HG03558 (cell line): Measurements from ENCODE around the gene NEB.
"Not testable (repeated sequence)": the region's sequence is repeated elsewhere in the genome, so short reads cannot be mapped to it uniquely, and the experiment has no call there.

Experiments
- ATAC-seq: cut with Tn5 transposase; IDR thresholded peaks from one replicate; pipeline ENCODE4 v1.9.1; 2021; ENCODE audit warnings: moderate number of reproducible peaks; ENCODE audit not compliant: unreplicated experiment; ENCODE audit errors: extremely low read depth

The NEB gene

DNA sequence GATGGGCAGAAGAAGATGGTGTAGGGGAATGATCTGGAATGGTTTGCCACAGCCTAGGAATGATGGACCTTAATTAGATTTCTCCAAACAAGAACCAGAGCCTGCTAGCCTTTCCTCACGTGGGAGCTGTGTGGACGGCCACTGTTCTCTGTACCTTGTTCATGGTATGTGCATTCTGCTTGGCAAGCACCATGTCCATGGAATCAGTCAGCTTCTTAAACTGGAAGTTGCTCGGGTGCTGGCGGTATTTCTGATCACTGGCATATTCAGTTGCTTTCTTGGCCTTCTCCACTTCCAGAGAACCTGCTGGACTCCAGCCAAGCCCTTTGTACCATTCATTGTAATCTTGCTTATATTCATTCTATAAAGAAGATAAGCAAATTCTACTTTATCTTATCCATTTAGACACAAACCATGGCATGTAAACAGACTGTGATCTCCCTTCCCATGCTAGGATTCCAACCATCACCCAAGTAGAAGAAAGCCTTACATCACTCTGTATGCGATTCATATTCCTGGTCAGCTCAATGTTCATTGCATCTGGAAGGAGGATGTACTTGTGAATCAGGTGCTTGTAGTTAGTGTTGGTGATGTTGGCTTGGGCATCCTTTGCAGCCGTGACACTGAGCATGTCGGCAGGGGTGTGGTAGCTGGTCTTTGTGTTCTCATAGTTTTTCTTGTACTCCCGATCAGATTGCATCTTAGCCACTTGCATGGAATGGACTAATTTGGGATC, 78.4 kb downstream of the NEB start:
- ATAC-seq: no peak

DNA sequence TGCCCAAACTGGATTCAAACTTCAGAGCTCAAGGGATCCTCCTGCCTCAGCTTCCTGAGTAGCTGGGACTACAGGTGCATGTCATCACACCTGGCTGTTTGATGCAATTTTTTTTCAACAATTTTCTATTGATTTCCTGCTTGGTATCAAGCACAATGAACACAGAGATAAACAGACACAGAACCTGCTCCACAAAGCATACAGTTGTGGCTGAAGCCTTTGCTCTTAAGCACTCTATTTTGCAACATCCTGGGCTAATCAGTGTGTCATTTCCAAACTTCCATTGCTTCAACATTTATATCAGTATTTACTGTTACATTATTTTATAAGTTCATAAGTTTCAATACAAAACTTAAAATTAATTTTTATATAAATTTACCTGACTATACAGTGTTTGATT, 79.4 kb downstream of the NEB start:
- no peak for ATAC-seq

DNA sequence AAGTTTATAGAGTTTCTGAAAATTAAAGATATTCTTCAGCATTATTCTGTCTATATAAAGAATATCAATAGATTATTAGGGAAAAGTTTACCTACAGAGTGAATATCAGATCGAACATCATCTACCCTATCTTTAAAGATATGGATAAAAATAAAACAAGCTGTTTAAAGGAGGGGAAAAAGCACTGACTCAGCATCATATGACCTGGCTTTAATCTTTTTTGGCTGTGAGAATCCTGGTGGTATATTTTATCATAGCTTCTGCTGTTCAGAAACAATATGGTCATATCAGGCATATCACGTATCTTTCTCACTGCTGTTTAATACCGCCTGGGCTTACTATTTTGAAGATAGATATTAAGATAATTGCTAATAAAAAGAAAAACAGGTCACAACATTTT, 80.2 kb downstream of the NEB start:
- no peak for ATAC-seq

DNA sequence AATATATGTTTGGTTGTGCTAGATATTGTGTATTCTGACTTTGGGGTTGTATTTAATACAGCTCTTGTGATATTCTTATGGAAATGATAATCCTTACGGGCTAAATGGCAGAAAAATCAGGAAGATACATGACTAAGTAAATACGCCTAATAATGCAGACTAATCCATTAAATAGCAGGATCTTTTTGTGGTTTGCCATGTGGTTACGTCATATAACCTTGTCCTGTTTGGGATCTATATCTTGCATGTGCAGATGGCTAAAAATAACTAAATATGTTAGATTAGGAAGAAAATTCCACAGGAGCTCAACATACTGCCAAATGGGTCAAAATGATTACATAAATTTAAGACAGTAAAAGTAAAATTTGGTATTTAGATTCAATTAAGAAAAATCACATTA, 83.0 kb downstream of the NEB start:
- ATAC-seq: no peak

DNA sequence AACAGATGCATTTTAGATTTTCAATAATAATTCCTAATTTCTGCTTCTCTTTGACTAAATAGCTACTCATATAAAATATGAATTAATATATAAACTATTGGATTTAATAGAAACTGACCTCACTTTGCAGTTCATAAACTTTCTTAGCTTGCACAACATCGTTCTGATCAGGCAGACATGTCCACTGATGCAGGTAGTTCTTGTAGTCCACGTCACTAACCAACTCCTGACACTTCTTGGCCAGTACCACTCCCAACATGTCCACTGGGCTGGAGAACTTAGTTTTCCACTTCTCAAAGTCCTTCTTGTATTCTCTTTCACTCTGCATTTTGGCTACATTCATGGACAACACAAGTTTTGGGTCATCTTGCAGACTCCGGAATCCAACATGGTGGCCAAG, 83.8 kb downstream of the NEB start:
- ATAC-seq: no peak

DNA sequence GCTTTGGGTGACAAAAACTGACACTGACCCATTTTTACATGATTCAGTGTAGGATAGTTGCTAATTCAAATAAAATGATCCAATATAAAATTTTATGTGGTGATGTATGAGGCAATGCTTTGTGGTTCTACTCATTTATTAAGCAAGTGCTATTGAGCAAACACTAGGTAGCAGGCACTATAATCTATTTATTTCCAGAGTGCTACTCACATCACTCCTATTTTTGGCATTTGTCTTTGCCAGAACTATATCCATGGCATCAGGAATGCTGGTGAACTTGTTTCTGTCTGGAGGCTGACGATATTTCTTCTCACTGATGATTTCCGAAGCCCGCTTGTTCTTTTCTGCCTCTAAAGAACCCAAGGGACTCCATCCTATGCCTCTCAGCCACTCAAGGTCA, 84.3 kb downstream of the NEB start:
- ATAC-seq: no peak

DNA sequence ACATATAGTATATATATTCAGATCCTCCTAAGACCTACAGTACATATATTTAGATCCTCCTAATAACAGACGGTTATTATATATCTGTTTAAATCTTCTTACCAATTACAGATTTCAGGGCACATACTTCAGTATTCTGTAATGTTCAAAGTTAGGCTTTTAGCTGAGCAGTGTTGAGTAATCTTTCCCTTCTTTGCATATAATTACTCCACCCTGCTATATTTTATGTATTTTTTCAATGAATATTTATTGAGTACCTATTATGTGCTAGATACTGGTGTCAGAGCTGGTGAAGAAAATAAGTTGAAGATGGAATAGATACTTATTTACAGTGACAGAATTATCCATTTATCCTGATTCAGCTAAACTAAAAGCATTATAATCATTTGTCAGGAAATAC, 84.9 kb downstream of the NEB start:
- no peak for ATAC-seq

DNA sequence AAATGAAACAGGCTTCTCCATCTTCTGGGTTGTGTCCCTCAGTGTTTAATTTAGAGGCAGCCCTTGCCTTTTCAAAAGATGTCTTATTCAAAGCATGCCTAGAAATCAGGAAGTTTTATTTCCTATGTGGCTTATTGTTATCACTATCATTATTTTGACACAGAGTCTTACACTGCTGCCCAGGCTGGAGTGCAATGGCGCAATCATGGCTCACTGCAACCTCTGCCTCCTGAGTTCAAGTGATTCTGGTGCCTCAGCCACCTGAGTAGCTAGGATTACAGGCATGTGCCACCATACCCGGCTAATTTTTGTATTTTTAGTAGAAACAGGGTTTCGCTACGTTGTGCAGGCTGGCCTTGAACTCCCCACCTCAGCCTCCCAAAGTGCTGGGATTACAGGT, 87.8 kb downstream of the NEB start:
- not testable (repeated sequence) for ATAC-seq

DNA sequence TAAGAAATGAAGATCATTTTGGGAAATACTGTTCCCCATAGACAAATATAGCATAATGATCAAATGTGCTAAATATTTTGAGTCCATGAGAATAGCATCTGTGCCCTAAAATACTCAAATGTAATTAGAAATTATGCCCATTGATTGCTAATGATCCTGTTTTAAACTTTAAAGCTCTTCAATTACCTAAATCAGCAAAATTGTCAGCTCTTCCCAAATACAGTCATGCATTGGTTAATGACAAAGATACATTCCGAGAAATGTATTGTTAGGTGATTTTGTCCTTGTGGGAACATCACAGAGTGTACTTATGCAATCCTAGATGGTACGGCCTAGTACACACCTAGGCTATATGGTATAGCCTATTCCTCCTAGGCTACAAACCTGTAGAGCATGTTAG, 89.7 kb downstream of the NEB start:
- no peak for ATAC-seq

DNA sequence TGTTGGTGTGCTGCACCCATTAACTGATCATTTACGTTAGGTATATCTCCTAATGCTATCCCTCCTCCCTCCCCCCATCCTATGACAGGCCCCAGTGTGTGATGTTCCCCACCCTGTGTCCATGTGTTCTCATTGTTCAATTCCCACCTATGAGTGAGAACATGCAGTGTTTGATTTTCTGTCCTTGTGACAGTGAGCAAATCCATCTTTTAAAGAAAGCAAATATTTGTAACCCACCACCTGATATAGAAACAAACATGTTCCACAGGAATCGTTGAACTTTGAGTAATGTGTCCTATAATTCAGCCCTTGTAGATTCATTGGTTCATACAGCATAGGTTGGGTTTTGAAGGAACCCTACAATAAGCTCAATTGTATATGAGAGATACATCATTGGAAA, 92.4 kb downstream of the NEB start:
- not testable (repeated sequence) for ATAC-seq

DNA sequence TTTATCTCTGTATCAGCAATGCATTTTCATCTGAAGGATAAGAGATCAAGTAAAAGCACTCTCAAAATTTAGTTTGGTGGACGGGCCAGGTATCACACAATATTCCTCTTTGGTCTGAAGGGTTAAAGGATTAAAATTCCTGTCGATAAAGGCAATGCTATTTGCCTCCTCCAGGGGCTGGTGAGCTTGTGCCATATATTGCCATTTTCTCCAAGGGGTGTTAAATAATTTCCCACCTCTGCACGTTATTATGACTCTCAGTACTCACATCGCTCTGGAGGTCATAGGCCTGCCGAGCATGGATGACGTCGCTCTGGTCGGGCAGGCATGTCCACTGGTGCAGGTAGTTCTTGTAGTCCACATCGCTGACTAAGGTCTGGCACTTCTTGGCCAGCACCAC, 94.2 kb downstream of the NEB start:
- ATAC-seq: no peak

DNA sequence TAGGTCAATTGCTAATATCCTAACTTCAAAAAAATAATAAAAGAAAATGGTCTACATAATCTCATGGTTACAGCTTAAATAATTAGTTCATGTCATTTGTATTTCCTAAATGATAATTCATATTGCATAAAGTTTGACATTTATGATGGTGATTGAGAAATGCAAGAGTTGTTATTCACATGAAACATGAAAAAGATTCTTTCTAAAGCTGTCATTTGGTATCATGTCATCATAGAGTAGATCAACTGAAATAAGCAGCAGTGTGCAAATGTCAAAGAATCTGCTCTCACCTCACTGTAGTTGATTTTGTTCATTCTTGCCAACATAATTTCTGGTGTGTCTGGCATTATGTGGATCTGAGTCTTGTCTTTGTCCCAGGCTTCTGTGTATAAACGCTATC, 95.3 kb downstream of the NEB start:
- no peak for ATAC-seq

DNA sequence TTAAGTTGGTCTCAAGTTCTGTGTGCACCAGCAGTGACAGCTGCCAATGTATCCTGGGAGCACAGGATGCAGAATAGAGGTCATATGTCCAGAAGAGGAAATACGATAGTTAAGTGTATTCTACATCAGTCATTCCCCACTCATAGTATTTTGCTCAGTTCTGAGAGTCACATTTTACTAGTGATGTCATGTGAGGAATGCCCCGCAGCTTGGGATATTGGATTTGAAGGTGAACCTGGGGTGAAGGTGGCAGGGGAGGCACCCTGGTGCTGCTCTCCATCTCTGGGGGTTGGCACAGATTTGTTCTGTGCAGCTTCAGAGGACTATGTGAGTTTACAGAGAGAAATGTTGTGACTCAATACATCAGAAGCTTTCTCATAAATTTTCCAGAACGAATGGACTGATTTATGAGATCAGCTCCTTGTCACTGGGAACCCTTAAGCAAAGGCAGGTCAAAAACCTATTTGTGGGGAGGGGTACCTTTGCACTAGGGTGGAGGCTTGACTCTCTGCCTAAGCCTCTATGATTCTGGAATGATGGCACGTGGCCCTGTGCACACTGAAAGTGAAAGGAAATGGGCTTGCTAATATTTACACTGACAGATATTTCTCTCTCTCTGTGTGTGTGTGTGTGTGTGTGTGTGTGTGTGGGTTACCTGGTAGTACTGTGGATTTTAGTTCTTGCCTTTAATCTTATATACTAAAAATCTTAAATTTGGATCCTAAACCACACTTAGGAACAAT, 95.9 kb downstream of the NEB start:
- no peak for ATAC-seq

DNA sequence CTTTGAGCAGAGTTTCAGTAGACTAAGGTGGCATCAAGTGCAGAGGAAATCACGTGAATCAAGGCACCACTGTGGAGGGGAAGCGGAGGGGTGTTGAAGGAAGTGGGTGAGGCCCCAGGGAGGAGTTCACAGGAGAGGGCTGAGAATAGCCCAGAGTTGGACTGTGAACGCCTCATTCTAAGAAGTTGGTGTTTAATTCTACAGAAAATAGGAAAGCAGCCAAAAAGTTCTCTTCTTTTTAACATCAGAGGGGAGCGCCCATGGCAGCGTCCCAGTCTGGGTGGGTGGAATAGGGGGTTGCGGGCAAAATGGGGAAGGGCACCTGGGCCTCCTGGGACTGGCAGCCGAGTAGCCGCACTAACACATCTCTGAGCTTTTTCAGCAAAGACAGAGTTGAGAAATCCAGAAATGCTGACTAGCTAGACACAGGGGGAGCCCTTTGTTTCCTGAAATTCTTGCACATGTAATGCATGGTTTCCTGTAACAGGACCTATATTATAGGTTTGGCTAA, 97.0 kb downstream of the NEB start:
- no peak for ATAC-seq

DNA sequence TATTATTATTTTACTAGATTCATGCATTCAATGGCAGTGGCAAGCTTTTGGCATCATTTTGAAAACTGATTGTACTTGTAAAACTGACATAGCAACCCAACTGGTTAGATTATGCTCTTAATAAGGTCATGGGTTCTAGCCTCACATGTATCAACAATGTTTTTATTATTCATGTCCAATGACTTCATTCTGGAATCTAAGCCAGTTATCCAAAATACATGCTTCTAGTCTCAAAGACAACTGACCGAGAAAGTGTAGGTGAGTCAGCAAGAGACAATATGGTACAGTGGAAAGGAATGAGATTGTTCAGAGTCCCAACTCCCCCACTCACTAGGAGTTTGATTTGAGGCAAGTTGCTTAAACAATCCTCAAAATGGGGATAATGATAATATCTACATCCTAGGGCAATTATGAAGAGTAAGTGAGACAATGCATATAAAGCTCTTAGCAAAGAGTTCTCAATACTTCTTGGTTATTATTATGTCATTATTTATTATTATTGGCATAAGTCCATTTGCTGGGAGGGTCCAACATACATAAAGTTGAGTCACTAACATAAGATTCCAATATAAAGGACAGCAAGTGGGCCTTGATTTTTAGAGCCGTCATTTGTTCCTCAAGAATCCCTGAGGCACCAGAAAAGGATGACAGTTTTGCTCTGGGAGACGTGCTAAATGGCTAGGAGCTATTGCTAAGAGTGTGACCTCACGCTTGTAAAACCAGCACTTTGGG, 99.4 kb downstream of the NEB start:
- no peak for ATAC-seq

DNA sequence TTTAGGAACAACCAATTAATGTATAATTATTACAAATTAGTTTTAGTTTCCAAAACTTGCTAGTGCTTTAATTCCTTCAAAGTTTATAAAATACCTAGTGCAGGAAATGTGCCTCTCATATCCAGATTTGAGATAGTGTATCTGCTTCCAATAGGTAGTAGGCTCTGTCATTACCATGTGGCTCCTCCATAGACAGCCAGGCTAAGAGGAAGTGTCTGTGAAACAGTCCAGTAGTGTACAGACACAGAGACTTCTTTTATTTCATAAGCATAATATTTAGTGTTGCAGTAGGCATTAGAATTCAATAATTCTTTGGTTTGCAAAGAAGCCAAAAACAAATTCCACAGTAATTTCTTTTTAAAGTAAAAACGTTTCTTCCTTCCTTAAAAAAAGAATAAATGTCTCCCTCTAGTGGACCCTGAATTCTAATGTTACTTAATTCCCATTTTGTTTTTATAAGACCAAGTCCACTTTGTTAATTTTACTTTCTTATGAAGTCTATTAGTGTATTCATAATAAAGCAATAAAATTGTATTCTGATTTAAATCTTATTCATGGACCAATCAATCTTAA, 101.2 kb downstream of the NEB start:
- no peak for ATAC-seq

DNA sequence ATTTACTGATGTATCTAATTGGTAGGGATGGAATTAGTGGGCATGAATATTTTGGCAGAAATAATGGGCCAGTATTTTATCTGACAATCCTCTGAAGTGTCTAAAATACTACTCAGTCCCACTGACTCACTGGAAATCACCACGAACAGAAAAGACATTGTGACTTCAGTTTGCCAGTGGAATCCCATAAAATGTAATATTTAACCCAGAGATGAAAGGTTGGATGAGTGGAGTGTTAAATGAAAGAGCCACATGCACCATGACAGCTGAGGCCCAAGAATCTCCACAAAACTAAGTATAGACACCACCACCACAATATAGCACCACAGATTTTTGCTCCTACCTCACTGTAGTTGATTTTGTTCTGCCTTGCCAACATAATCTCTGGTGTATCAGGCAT, 103.9 kb downstream of the NEB start:
- ATAC-seq: no peak

DNA sequence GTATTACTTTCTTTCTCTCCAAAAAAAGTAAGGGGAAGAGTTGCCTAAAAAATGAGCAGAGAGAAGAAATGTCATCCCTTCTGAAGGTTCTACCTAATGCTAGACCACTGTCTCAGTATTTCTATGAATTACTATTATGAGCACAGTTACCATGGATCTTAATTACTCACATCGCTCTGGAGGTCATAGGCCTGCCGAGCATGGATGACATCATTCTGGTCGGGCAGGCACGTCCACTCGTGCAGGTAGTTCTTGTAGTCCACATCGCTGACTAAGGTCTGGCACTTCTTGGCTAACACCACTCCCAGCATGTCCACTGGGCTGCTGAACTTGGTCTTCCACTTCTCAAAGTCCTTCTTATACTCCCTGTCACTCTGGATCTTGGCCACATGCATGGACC, 106.9 kb downstream of the NEB start:
- ATAC-seq: no peak

DNA sequence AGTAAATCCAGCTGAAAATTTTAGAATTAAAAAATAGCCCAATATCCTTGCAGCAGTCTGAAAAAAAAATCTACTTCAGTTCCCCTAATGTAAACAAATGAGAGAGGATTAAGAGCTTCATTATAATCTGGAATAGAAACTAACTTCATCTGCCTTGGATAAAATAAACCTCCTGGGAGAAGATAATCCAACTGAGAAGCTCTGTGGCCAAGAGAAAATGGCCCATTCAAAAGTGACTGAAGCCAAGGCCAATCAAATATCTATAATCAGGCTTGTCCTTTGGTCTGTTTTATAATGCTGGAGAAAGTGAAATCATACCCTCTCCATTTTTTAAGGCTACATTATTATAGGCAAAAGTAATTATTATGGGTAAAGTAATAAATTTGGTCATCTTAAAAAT, 110.0 kb downstream of the NEB start:
- no peak for ATAC-seq

DNA sequence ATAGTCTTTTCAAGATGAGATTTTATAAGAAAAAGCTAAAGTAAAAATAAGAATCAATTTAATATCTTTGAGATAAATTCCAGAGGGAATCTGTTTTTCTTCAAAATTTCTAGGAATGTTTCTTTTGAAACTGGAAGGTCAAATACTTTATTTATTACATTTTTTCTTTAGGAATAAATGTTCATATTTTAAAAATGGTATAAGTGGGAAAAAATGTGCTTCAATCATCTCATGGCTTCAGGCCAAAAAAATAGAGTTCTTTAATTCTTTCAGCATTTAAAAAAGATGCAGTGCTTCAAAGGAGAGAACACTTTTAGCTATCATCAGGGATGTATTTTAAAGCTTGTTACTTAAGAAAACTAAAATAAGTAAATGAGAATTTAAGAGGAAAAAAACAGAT, 110.6 kb downstream of the NEB start:
- no peak for ATAC-seq

DNA sequence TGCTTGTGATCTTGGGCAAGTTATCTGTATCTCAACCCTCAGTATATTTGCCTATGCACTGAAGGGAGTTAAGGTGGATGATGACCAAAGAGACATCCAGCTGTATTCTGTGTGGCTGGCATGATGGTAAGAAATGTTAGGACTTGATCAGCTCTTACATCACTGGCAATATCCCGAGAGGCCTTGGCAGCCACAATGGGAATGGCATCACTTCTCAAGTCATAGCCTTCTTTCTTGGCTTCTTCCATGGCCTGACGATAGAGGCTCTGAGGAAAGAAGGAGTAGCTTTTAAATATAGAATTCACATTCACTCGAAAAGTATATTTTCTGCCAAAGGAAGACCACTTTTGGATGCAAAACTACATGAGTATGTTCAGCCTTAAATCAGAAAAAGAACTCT, 113.5 kb downstream of the NEB start:
- no peak for ATAC-seq
